Measurements from ENCODE around the gene RBP3. TPM values are rescaled to one million over a fixed set of nuclear protein-coding genes. Genes with fewer than 3 reads are reported as not detected.

RBP3 gene
- total RNA-seq, 1 donor from 2014 or later: not detected

DNA sequence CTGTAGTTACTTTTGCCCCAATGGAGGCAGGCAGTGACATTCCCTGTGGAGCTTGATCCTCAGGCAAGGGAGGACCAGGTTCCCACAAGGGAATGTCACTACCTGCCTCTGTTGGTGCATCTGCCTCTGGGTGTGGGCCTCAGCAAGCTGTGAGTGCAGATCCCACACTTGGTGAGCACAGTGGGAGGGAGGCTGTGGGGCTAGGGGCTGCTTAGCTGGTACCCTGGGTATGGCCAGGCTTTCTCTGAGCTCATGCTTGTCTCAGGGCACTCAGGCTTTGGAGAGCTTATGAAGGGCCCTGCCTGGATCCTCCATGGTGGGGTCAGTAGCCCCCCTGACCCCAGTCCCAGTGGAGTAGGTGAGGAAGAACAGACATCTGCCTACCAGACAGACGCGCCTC lies 52.1 kb downstream of the RBP3 start:
- peaks cover 20% of the 10 kb centered on the region for H3K27me3 Mint-ChIP-seq (ENCODE audit: low read depth)

DNA sequence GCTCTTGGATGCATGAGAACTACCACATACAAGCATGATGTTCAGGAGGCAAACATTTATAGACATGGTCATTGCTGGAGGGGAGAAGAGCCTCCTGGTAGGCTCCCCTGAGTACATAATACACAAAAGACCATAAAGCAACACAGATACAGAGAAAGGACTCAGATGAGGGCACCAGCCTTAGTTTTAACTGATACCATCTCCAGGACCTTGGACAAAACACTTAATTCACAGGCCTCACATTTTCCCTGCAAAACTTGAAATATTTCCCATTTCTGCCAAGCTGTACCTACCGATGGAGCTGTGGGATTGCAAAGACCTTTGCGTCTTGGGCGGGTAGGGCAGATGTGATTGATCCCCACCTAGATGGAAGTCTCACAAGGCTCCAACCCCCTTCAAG lies 52.6 kb downstream of the RBP3 start:
- DNase-seq (ENCODE audit: low spot score): no peak
- peaks cover 16% of the 10 kb centered on the region for H3K27me3 Mint-ChIP-seq (ENCODE audit: low read depth)
- peaks cover 12% of the 10 kb centered on the region for H3K4me1 Mint-ChIP-seq (ENCODE audit: low read depth)
- H3K36me3 Mint-ChIP-seq (ENCODE audit: low read depth): peaks cover 3% of the 10 kb centered on the region
- H3K27ac Mint-ChIP-seq: no peak overlapping the region
- no peak overlapping the region for H3K4me3 Mint-ChIP-seq (ENCODE audit: low read depth)
- intact Hi-C loops (cut with micrococcal nuclease): no loop called here
- H3K9me3 Mint-ChIP-seq: no peaks in the 10 kb centered on the region

More for the DNA sequence above, 52.1 kb downstream of the RBP3 start:
- intact Hi-C loops (cut with micrococcal nuclease): no loop called here
- Mint-ChIP-seq H3K27ac (no peak overlapping the region), H3K36me3 (ENCODE audit: low read depth) (peaks cover 3% of the 10 kb centered on the region), H3K9me3 (no peaks in the 10 kb centered on the region), H3K4me1 (ENCODE audit: low read depth) (peaks cover 12% of the 10 kb centered on the region), H3K4me3 (ENCODE audit: low read depth) (no peak overlapping the region)
- no peak for DNase-seq (ENCODE audit: low spot score)

DNA sequence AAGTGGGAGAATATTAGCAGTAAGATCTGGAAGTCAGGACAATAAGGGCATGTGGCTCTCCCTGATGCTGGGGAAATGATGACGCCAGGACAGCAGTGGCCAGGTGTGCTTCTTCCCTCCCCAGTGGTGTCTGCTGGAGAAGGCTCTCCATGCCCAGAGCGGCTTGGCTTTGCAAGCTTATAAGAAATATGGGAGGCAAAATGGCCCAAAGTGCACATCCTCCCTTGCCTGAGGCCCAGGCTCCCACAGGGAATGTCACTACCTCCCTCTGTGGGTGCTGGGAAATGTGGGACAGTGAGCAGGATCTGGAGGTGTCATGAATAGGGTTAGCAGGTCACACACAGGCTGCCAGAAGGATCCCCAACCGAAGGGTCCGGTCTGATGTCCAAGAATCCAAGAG lies 53.0 kb downstream of the RBP3 start:
- peaks cover 13% of the 10 kb centered on the region for H3K27me3 Mint-ChIP-seq (ENCODE audit: low read depth)
- H3K4me1 Mint-ChIP-seq (ENCODE audit: low read depth): peaks cover 12% of the 10 kb centered on the region
- DNase-seq (ENCODE audit: low spot score): no peak
- H3K27ac Mint-ChIP-seq: no peak overlapping the region
- intact Hi-C loops (cut with micrococcal nuclease): no loop called here
- H3K36me3 Mint-ChIP-seq (ENCODE audit: low read depth): peaks cover 3% of the 10 kb centered on the region
- H3K4me3 Mint-ChIP-seq (ENCODE audit: low read depth): no peak overlapping the region
- no peaks in the 10 kb centered on the region for H3K9me3 Mint-ChIP-seq

DNA sequence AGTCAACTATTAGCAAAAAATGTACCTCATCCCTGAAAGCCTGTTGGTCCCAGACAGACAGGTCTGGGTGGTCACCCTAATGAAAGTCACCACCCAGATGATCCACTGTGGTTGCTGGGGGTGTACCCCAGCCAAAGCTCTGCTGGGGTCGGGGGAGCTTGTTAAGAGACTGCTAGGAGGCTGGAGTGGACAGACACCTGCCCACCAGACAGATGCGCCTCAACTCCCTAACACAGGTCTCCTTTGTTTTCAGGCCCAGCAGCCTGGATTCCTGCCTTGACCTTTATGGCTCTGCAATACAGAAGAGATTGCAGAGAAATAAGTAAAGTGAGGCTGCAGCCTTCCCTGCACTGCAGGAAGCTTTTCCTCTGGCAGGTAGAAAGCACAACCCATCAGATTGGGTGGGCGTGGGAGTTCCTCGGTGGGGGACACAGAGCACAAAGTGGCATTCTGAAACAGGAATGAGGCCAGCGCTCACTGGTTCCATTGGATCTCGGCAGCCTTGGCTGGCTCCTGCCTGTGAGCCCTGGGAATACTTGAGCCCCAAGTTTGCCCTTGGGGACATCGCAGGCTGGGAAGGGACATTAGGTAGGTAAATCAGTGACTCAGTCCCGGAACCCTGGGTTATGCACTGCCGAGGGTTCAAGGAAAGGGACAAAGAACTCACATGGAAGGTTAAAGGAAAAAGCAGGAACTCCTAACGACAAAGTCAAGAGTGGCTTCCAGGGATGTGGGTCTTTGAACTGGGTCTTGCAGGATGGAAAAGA lies 53.9 kb downstream of the RBP3 start:
- intact Hi-C loops (cut with micrococcal nuclease): no loop called here
- H3K9me3 Mint-ChIP-seq: no peaks in the 10 kb centered on the region
- H3K4me3 Mint-ChIP-seq (ENCODE audit: low read depth): no peak overlapping the region
- no peak overlapping the region for H3K27ac Mint-ChIP-seq
- no peak for DNase-seq (ENCODE audit: low spot score)
- no peaks in the 10 kb centered on the region for H3K36me3 Mint-ChIP-seq (ENCODE audit: low read depth)
- peaks cover 7% of the 10 kb centered on the region for H3K27me3 Mint-ChIP-seq (ENCODE audit: low read depth)
- H3K4me1 Mint-ChIP-seq (ENCODE audit: low read depth): peaks cover 4% of the 10 kb centered on the region

DNA sequence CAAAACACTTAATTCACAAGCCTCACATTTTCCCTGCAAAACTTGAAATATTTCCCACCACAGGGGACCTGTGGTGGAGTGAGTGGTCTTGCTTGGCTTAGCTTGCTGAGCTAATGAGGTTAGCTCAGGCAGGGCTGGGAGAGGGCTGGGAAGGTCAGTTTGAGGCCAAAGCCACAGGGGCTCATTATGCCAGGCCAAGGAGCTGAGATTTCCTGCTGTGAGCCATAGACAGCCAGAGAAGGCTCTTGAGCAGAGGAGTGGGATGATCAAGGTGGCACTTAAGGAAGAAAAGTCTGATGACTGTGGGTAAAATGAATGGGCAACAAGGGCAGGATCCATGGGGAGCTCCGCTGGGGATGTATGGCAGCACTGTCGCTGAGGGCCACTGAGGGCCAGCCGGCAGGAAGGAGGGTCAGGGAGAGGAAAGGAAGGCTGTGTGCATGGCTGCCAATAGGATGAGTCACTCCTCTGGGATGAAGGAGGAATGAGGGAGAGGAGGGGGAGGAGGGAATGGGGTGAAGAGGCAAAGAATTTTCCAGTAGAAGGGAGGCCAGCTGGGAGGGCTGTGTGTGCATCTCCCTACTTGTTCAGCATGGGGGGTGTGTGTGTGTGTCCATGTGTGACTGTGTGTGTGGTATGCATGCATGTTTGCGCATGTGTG lies 54.6 kb downstream of the RBP3 start:
- DNase-seq (ENCODE audit: low spot score): no peak
- Mint-ChIP-seq H3K4me3 (ENCODE audit: low read depth) (no peak overlapping the region), H3K4me1 (ENCODE audit: low read depth) (peaks cover 4% of the 10 kb centered on the region), H3K36me3 (ENCODE audit: low read depth) (no peaks in the 10 kb centered on the region), H3K27me3 (ENCODE audit: low read depth) (peaks cover 7% of the 10 kb centered on the region), H3K27ac (no peak overlapping the region), H3K9me3 (no peaks in the 10 kb centered on the region)
- intact Hi-C loops (cut with micrococcal nuclease): no loop called here

DNA sequence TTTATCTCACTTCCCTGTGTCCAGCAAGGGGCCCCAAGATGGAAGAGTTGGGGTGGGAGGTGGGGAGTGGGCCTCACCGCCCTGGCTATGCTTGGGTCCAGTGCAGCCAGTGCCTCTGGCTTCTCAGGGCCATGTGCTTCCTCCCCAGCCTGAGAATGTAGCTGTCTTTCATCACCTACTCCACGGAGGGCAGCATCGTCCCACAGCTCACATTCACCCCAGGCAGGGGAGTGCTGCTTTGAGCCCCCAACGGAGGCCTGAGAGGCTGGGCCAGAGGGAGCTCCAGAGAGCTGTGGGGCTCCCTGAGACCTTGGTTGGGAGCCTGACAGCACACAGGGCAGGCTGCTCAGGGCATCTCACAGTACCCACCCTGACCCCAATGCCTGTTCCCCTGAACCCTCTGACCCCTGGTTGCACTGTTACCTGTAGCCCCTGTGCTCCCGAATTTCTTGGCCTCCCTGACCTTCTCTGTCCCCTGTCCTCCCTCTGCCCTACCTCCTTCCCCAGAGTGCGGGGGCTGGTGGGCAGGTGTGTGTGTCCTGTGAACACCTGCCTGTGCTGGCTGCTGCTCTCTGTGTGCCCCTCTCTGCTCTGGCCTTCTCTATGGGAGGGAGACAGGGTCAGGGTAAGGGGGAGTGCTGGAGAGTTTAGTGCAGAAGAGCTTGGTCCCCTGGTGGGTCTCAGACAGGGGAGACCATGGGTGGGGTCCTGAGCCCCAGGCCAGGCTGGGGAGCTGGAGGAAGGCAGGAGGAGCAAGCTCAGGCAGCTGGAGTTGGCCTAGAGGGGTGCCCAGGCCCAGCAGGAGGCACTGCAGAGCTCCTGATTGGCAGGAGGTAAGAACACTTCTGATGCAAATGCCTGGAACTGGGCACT lies 55.5 kb downstream of the RBP3 start:
- no peaks in the 10 kb centered on the region for H3K36me3 Mint-ChIP-seq (ENCODE audit: low read depth)
- no peak overlapping the region for H3K4me3 Mint-ChIP-seq (ENCODE audit: low read depth)
- no peak for DNase-seq (ENCODE audit: low spot score)
- peaks cover 4% of the 10 kb centered on the region for H3K4me1 Mint-ChIP-seq (ENCODE audit: low read depth)
- H3K27me3 Mint-ChIP-seq (ENCODE audit: low read depth): peaks cover 2% of the 10 kb centered on the region
- intact Hi-C loops (cut with micrococcal nuclease): no loop called here
- no peaks in the 10 kb centered on the region for H3K9me3 Mint-ChIP-seq
- H3K27ac Mint-ChIP-seq: no peak overlapping the region

DNA sequence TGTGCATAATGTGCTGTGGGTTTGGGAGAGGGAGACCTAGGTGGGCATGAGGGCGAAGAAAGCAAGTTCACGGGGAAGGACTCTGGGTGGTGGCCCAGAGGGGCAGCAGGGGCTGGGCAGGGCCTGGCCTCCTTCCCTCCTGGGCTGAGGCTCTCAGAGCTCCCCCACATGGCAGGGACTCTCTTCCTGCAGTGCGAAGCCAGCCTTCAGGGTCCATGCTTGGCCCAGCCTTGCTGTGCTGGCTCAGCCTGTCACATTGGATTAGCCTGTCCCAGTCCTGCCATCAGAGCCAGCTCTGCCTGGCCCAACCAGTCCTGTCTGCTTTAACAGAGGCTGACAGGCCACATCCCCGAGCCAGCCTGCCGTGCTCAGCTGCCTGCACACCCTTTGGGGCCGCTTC lies 56.3 kb downstream of the RBP3 start:
- Mint-ChIP-seq H3K9me3 (no peaks in the 10 kb centered on the region), H3K4me1 (ENCODE audit: low read depth) (peaks cover 4% of the 10 kb centered on the region), H3K36me3 (ENCODE audit: low read depth) (no peaks in the 10 kb centered on the region), H3K27me3 (ENCODE audit: low read depth) (no peaks in the 10 kb centered on the region), H3K4me3 (ENCODE audit: low read depth) (no peak overlapping the region), H3K27ac (no peak overlapping the region)
- intact Hi-C loops (cut with micrococcal nuclease): no loop called here
- DNase-seq (ENCODE audit: low spot score): no peak

DNA sequence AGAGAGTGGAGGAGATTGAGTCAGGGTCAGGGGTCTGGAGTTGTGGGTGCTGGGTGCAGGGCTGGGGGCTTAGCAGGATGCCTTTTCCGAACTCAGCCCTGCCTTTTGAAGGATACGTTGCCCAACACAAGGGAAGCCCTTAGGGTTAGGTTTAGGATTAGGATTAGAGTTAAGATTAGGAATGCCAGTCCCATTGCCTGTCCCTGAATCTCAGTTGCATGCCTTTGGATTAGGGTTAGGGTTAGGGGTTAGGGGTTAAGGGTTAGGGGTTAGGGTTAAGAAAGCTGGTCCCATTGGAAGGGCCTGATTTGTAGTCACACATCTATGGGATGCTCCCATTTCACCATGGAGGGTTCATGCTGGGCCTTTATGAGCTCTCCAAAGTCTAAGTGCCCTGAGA lies 56.8 kb downstream of the RBP3 start:
- Mint-ChIP-seq H3K4me1 (ENCODE audit: low read depth) (peaks cover 4% of the 10 kb centered on the region), H3K36me3 (ENCODE audit: low read depth) (no peaks in the 10 kb centered on the region), H3K9me3 (no peaks in the 10 kb centered on the region), H3K27ac (no peak overlapping the region), H3K4me3 (ENCODE audit: low read depth) (no peak overlapping the region), H3K27me3 (ENCODE audit: low read depth) (no peaks in the 10 kb centered on the region)
- intact Hi-C loops (cut with micrococcal nuclease): no loop called here
- no peak for DNase-seq (ENCODE audit: low spot score)

DNA sequence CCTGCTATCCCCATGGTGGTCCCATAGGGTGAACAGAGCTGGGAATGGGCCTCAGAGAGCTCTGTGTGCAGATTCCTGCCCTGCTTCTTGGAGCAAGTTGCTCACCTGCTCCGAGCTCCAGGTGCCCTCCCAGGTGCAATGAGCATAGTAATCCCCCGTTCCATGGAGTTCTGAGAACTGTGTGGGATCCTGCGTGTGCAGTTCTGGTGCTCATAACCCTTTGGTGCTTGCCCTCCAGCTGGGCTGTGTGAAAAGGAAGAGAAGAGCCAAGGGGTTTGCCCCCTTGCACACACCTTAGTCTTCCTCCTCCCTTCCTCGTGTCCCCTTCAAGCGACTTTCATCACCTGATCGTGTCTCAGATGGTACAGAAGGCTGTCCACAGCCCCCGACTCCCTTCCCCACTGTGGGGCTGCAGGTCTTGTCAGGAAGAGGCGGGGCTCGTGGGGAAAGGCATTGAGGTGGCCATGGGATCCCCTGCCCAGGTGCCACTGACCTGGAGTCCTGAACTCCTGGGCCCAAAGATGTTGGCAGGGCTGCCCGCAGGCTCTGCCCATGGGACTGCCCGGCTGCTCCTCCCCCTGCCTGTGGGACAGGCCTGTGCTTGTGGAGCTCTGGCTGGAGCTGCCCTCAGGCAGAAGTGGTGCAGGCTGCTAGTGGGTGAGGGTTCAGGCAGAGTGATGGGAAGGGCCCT lies 57.8 kb downstream of the RBP3 start:
- Mint-ChIP-seq H3K36me3 (ENCODE audit: low read depth) (no peaks in the 10 kb centered on the region), H3K9me3 (no peaks in the 10 kb centered on the region), H3K27ac (no peak overlapping the region), H3K4me3 (ENCODE audit: low read depth) (no peak overlapping the region), H3K27me3 (ENCODE audit: low read depth) (no peaks in the 10 kb centered on the region), H3K4me1 (ENCODE audit: low read depth) (peaks cover 4% of the 10 kb centered on the region)
- DNase-seq (ENCODE audit: low spot score): no peak
- intact Hi-C loops (cut with micrococcal nuclease): no loop called here

DNA sequence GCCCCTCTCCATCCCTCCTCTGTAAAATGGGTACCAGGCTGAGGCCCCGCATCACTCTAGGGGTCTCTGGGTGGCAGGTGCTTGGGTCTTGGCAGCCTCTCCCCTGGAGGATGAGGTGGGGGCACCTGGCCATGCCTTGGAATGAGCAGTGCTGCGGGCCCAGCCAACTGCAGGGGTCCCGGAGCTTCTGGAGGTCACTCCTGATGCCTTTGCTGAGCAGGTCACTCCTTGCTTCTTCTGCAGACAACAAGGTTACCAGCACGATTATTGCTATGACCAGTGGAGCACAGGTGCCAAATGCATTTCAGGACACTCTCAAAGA lies 58.3 kb downstream of the RBP3 start:
- Mint-ChIP-seq H3K4me3 (ENCODE audit: low read depth) (no peak overlapping the region), H3K27me3 (ENCODE audit: low read depth) (no peaks in the 10 kb centered on the region), H3K9me3 (no peaks in the 10 kb centered on the region), H3K36me3 (ENCODE audit: low read depth) (no peaks in the 10 kb centered on the region), H3K4me1 (ENCODE audit: low read depth) (peaks cover 4% of the 10 kb centered on the region), H3K27ac (no peak overlapping the region)
- intact Hi-C loops (cut with micrococcal nuclease): no loop called here
- no peak for DNase-seq (ENCODE audit: low spot score)

DNA sequence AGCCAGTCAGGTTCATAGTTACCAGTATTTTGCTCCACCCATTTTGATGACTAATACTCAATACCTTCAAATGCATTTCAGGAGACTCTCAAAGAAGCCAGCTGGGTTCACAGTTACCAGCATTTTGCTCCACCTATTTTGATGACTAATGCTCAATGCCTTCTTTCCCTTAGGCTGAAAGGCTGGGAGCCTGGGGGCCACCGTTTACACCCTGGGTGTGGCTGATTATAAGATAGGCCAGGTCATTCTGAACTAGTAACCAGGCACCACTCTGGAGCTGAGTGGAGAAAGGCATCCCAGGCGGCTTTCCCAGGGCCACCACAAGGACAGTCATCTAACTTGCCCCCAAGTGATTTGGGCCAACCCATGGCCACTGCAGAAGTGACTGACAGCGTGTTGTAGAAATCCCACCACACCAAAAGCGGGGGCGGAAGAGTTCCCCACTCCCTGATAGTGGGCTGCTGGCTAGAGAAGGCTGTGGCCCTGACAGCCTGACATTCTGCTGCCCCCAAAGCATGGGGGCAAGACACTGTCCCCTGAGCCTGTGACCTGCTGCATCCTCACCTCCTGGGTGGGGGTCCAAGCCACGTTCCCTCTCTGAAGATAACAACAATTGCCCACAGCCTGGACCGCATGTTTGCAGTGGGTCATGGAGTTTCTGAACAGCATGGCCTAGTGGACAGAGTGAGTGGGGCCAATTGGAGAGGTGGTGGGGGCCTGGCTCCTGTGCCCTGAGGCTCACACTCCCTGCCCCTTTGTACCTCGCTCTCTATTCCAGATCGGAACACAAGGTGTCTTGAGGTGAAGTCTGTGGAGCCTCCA lies 58.9 kb downstream of the RBP3 start:
- no peak for DNase-seq (ENCODE audit: low spot score)
- no peak overlapping the region for H3K27ac Mint-ChIP-seq
- H3K4me1 Mint-ChIP-seq (ENCODE audit: low read depth): peaks cover 4% of the 10 kb centered on the region
- H3K4me3 Mint-ChIP-seq (ENCODE audit: low read depth): no peak overlapping the region
- H3K9me3 Mint-ChIP-seq: no peaks in the 10 kb centered on the region
- intact Hi-C loops (cut with micrococcal nuclease): no loop called here
- H3K36me3 Mint-ChIP-seq (ENCODE audit: low read depth): no peaks in the 10 kb centered on the region
- peaks cover 2% of the 10 kb centered on the region for H3K27me3 Mint-ChIP-seq (ENCODE audit: low read depth)
